Measurements from ENCODE around the gene MYL10.

MYL10 gene

GRCh38 chr7:101598986-101599771 is 29.9 kb downstream of the MYL10 start:
- no peak overlapping the region for H3K4me3 ChIP-seq (replicated peaks; ENCODE audit: low read depth, low read length)
- TF ChIP-seq, protein P1, sequence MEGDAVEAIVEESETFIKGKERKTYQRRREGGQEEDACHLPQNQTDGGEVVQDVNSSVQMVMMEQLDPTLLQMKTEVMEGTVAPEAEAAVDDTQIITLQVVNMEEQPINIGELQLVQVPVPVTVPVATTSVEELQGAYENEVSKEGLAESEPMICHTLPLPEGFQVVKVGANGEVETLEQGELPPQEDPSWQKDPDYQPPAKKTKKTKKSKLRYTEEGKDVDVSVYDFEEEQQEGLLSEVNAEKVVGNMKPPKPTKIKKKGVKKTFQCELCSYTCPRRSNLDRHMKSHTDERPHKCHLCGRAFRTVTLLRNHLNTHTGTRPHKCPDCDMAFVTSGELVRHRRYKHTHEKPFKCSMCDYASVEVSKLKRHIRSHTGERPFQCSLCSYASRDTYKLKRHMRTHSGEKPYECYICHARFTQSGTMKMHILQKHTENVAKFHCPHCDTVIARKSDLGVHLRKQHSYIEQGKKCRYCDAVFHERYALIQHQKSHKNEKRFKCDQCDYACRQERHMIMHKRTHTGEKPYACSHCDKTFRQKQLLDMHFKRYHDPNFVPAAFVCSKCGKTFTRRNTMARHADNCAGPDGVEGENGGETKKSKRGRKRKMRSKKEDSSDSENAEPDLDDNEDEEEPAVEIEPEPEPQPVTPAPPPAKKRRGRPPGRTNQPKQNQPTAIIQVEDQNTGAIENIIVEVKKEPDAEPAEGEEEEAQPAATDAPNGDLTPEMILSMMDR (IDR thresholded peaks at IDR 0.05; ENCODE audit: low read length, missing control alignments) = no peak
- DNase-seq (ENCODE audit: low read depth) = no peak

DNA sequence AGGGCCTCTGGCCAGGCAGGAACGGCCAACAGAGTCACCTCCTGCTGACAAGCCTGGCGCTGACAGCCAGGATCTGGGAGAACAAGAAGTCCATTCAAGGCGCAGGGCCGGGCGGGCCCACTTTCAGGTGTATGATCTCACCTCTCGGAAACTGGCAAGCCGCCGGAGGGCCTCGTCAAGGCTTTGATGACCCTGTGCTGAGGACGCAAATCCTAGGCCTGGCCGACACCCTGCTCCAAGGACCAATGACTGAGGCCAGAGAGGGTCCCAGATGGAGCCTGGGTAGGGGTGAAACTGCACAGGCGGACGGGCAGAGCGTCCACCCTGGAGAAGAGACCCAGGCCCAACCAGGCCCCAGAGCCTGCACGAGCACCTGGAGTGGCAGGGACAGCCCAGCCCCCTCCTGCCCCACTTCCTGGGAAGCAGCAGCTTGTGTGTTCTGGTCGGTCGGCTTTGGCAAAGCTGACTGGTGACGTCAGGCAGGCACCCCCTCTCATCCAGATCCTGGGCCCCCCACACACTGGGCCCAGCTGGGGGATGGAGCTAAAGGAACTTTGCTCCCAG is 30.6 kb downstream of the MYL10 start:
- TF ChIP-seq, protein P1 (IDR thresholded peaks at IDR 0.05; ENCODE audit: low read length, missing control alignments) = no peak
- H3K4me3 ChIP-seq (replicated peaks; ENCODE audit: low read depth, low read length) = no peak overlapping the region

DNA sequence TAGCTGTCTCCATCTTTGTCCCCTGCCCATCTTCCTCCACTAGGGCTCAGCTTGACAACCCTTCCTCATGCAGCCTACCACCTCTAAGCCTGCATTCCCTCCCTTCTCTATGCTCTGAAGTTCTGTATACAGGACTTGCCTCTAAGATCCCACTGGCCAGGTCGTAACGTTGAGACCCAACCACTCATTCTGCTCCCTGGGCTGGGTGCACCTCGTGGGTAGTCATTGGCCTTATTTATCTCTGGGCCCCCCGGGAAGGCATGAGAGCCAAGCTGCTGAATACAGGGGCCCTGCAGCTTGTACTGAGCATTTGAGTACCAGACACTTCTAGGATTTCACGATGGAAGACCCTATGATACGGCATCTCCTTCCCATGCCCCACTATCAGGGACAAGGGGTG is 31.2 kb downstream of the MYL10 start:
- no peak overlapping the region for H3K4me3 ChIP-seq (replicated peaks; ENCODE audit: low read depth, low read length)
- DNase-seq (ENCODE audit: low read depth) = no peak
- TF ChIP-seq, protein P1 (IDR thresholded peaks at IDR 0.05; ENCODE audit: low read length, missing control alignments) = no peak

More for the DNA sequence above, 30.6 kb downstream of the MYL10 start:
- DNase-seq (ENCODE audit: low read depth) = no peak

DNA sequence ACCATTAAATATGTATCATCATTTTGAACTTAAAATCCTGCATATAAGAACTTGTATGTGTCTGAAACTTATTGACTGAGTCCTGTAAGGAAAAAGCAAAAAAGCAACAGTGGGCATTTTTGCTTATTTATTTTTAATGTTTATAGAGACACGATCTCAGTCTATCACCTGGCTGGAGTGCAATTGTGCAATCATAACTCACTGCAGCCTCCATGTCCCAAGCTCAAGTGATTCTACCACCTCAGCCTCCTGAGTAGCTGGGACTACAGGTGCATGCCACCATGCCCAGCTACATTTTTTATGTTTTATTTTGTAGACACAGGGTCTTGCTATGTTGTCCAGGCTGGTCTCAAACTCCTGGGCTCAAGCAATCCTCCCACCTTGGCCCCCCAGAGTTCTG is 32.2 kb downstream of the MYL10 start:
- H3K4me3 ChIP-seq (replicated peaks; ENCODE audit: low read depth, low read length) = no peak overlapping the region
- DNase-seq (ENCODE audit: low read depth) = no peak
- TF ChIP-seq, protein P1 (IDR thresholded peaks at IDR 0.05; ENCODE audit: low read length, missing control alignments) = no peak

DNA sequence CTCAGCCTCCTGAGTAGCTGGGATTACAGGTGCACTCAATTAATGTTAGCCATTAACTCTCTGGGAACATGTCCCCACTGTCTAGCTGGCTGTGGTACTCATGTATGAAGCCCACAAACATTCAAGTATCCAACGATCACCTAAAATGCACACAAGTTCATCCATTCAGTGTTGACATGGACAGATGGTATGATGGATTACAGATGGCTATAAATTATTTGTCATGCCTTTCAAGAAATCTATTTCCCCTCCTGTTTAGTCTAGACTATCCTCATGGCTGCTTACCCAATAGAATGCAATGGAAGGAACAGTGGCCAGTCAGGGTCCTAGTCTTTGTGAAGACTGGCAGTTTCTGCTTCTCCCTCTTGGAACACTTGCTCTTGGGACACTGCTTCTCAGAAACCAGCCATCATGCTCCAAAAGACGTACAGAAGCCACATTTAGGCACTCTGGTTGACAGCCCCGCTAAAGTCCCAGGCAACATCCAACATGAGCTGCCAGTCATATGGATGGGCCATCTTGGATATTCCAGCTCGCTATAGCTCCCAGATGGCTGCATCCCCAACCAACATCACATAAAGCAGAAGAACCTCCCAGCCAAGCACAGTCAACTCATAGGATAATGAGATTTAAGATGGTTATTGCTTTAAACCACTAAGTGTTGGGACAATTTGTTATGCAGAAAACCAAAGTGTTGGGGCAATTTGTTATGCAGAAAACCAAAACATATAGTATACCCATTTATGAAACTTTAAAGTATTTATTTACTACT is 33.1 kb downstream of the MYL10 start:
- TF ChIP-seq, protein P1 (IDR thresholded peaks at IDR 0.05; ENCODE audit: low read length, missing control alignments) = no peak
- DNase-seq (ENCODE audit: low read depth) = no peak
- no peak overlapping the region for H3K4me3 ChIP-seq (replicated peaks; ENCODE audit: low read depth, low read length)

GRCh38 chr7:101595246-101595645 is 33.9 kb downstream of the MYL10 start:
- no peak overlapping the region for H3K4me3 ChIP-seq (replicated peaks; ENCODE audit: low read depth, low read length)
- DNase-seq (ENCODE audit: low read depth) = no peak
- TF ChIP-seq, protein P1 (IDR thresholded peaks at IDR 0.05; ENCODE audit: low read length, missing control alignments) = no peak
